Skin of body (tissue), 3 donors: ENCODE measurements around the gene HEBP2. TPM values are rescaled to one million over a fixed set of nuclear protein-coding genes. Genes with fewer than 3 reads are reported as not detected.
A peak's percentile ranks its signal among the peaks of the same experiment; 100 is the strongest.

ENCODE experiments used
- DNase-seq: peaks from one replicate; lab custom pipeline; 2025; lab: John Stamatoyannopoulos, UW
- small RNA-seq: library from RNA; depleted of rRNA; stranded (forward); fragments of <200 nt; gene quantifications from one replicate; pipeline ENCODE3, GENCODE V24; 2014; ENCODE audit warnings: low replicate concordance
- total RNA-seq: library from RNA; depleted of rRNA; stranded (reverse); fragments of >200 nt; gene quantifications from one replicate; pipeline ENCODE4 v1.2.3, GENCODE V29; 2014

The HEBP2 gene
- total RNA-seq, 1 donor from 2014 or later = 12.1 TPM

DNA sequence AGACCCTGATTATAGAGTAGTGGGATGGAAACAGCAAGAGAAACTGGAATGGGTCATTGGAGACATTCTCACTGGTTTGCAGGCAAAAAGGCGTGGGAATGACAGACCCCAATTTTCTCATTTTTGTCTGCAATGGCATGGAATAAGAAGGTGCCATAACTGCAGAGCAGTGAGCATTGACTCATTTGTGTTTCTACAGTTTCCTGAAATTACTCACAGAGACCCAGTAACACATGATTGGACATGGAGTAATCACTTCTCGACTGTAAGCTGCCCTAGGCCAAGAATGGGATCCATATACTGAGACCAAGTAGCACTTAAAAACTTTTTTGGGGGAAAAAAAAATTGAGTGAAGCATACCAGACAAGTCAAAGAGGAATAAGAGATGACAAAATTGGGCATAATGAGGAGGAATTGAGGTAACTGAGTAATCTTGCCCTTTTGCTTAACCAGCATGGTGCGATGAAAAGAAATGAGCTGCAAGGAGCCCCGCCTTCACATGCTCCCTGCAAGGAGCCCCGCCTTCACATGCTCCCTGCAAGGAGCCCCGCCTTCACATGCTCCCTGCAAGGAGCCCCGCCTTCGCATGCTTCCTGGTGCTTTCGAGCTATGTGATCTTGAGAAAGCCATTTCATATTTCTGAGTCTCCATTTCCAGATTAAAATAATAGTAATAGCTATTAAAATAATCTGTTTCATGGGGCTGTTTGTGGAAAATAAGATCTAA lies 51.1 kb downstream of the HEBP2 start:
- DNase-seq = no peak

- peak; percentile 10 for DNase-seq
Observed at GRCh38 chr6:138455746-138456400, 51.9 kb downstream of the HEBP2 start.

DNA sequence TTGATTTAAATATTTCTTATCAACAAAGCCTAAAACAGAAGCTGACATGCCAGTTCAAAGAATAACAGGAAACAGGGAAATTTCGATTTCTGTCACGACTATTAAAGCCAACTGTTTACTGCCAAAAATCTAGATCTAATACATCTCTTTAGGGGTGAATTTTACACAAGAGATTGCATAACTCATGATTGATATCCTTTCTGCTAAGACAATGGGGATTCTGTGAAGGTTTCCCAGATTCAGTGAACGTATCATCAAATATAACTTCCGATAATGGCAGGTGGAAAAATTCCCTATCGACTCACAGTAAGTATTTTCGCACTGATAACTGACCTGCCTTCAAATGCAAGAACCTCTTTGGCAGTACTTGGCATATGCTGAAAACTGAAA lies 52.4 kb downstream of the HEBP2 start:
- DNase-seq = no peak

DNA sequence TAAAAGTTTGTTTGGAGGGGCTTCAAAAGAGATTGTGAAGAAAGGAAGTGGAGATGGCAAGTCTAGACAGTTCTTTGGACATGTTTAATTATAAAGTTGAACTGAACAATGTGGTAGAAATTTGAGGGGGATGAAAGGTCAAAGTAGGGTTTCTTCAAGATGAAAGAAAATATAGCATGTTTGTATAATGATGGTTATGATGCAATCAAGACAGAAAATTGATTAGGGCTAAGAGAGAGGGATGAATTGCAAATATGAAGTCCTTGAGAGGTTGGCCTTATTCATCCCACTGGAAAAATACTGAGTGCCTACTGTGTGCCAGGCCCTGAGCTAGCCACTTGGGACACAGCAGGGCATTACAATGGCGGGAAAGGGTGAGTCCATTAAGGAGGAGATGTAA lies 57.6 kb downstream of the HEBP2 start:
- DNase-seq = no peak

DNA sequence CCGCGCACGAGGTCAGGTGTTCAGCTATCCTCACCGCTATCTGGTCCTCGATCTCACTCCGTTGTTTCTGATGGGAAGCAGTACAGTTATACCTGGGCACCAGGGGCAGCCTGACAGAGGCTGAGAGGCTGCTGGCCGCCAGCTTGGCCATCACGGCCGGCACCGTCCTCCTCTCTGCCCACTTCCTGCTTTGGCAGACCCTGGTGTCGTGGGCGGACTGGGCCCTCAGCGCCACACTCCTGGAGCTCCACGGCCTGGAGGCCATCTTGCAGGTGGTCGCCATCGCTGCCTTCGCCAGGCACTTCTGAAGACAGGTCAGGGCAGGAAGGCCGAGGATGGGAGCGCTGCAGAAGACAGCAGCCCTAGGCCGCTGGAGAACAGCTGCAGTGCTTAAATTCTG lies 60.1 kb downstream of the HEBP2 start:
- DNase-seq = no peak

DNA sequence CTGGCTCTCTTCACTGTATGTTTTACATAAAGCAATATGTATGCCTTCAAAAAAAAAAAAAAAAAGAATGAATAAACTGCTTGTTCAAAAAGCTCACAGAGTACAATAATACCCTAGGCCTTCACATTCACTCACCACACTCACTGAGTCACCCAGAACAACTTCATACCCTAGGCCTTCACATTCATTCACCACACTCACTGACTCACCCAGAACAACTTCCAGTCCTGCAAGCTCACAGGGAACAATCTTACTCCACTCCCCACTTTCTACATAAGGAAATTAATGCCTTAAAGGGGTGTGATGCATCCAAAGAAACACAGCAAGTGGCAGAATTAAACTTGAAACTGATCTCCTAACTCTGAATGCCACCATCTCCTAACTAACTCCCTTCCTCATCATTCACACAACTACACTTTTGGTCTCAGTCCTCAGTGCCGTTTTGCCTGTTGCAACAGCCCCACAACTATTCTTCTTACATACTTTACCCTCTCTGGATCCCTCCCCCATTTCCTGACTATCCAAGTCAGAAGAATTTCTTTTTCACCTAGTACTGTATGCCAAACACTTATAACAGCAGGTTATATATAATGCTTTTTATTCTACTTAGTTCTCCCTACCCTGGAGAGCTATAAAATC lies 61.1 kb downstream of the HEBP2 start:
- no peak for DNase-seq

- DNase-seq = no peak
Observed at GRCh38 chr6:138467901-138468300, 63.9 kb downstream of the HEBP2 start.

GRCh38 chr6:138468320-138469015 lies 64.4 kb downstream of the HEBP2 start:
- no peak for DNase-seq

Small RNAs within 50 kb of the gene (small RNA-seq; reads per million reads assigned to genes)
- gene AL031003.1 (not detected), gene AL391669.1 (not detected), gene MIR3145 (0.24 reads per million, percentile 10 among the genes with 10 or more reads in this experiment)

Other genes starting within 250 kb of the HEBP2 start
- gene ARFGEF3, start 242.3 kb upstream of the HEBP2 start, total RNA-seq = 1.1 TPM
- not detected for gene PBOV1, start 185.7 kb upstream of the HEBP2 start, total RNA-seq
- not detected for gene SMIM28, start 26.3 kb upstream of the HEBP2 start, total RNA-seq
- gene NHSL1, start 95.3 kb downstream of the HEBP2 start, total RNA-seq = 21.6 TPM